Occipital lobe (tissue), 2 donors: Measurements from ENCODE around the gene ADH5. TPM values are rescaled to one million over a fixed set of nuclear protein-coding genes. Genes with fewer than 3 reads are reported as not detected.
"Not testable (repeated sequence)": the region's sequence is repeated elsewhere in the genome, so short reads cannot be mapped to it uniquely, and the experiment has no call there.

ENCODE experiments used
- DNase-seq: peaks from one replicate; lab custom pipeline; 2025; lab: John Stamatoyannopoulos, UW
- total RNA-seq: library from RNA; depleted of rRNA; stranded (reverse); fragments of >200 nt; gene quantifications from one replicate; pipeline ENCODE4 v1.2.3, GENCODE V29; 2014

Gene ADH5
- 137 TPM for total RNA-seq

- DNase-seq, result peak; percentile 70
Observed at GRCh38 chr4:99088481-99089365, at the start of gene ADH5. TSS of gene ADH5 (minus strand) at chr4:99088788. CDS start at chr4:99088700, 88 bp downstream.

GRCh38 chr4:99136329-99136728 is 47.7 kb upstream of the ADH5 start:
- DNase-seq, result no peak

DNA sequence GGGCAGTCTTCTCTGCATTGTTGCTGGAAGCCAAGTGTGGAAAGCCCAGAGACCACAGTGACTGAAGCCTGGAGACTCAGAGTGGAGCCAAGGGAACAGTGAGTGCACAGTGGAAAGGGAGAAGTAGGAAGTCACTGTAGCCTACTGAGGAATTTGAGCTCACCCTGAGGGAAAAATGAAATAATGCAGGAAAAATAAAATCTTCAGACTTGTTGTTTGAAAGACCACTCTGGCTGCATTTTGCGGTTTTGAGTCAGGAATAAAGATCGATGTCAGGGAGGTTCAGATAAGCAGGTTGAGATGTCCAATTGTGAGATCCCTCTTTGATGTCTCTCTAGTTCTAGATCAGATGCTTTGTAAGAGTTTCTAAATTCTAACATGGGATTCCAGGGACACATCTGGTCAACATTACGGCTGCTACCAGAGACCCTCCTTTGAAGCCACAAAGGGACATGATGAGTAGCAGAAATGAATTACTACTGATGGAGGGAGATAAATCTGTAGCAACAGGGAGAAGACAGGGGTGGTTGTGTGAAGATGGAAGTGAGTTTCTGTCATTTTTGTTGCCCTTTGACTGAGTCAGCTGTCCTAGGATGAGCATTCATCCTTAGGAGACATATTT is 47.1 kb upstream of the ADH5 start:
- DNase-seq, result no peak

DNA sequence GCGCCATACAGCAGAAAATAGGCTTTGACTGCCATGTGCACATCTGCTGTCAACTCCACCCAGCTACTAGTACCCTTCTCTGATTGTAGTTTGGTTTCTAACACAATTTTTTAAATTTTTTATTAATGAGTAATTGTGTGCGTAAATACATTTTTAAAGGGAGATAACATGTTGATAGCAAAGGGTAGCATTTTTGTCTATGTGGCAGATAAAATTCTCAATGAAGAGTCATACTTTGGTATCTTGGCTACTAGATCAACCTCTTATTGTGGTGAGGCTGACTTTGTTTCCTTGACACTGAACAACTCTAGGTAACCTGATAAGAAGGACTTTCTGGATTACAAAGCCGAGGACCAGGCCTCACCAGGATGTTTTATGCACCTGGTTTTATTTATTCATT is 46.0 kb upstream of the ADH5 start:
- no peak for DNase-seq

DNA sequence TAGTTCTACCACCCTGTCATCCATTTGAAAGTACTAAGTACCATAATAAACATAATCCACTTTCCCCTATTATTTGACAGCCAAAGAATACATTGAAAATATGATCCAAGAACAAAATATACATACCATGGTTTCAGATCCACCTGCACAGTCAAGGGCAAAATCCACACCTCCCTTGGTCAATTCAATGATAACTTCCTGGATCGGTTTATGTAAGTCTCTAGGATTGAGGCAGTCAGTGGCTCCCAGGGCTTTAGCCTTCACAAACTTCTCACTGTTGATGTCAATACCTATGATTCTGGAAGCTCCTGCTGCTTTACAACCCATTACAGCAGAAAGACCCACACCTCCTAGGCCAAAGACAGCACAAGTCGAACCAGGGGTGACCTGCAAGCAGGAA is 42.8 kb upstream of the ADH5 start:
- DNase-seq, result no peak

- no peak for DNase-seq
Observed at GRCh38 chr4:99126376-99126775, 37.8 kb upstream of the ADH5 start.

- DNase-seq, result no peak
Observed at GRCh38 chr4:99121008-99121407, 32.4 kb upstream of the ADH5 start.

DNA sequence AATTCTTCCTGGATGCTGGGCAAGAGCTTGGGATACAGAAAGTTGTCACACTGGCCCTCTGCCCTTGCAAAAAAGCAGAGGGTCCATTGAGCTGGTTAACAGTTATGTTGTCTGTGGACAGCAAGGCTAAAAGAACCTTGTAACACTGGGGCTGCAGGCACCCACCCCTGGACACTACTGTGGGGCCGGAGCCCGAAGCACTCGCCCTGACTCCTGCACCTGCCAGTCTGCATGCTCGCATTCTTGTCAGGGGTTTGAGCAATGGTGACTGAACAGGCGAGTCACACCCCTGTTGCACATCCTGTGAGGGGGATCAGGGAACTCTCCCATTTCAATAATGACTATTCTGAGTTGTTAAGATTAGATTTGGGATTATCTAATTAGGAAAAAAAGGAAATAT is 31.9 kb upstream of the ADH5 start:
- no peak for DNase-seq

DNA sequence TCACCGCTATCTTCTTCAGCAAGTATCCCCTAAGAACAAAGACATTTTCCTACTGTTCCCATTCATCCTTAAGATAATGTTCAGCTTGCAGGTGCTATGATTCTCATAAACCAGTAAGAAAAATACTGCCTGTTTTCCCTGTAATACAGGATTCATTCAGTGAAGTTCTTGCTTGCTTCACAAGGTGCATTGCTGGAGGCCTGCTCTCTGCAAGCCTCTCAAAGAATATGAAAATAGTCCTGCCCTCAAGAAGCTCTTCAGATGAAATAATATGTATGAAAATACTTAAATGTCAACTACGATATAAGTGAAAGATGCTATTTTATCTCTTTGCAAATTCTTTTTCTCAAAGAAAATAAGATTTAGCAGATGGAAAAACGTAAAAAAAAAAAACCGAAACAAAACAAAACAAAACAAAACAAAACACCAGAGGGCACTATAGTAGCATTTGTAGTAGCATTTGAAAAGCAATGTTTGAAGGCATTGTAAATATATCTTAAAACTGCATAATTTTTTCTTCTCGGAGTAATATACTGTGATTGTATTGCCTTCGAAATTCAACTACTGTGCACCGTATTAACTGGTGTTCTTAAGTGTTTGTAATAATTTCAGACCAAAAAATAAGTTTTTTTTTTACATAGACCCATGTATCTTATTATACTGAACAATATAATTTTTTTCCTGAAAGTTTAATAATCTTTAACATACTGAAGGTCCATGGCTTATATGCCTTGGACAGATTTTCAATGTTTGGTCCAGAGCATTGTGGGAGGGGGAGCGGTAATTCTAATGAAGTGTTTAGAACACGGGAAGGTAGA is 29.5 kb upstream of the ADH5 start:
- no peak for DNase-seq

DNA sequence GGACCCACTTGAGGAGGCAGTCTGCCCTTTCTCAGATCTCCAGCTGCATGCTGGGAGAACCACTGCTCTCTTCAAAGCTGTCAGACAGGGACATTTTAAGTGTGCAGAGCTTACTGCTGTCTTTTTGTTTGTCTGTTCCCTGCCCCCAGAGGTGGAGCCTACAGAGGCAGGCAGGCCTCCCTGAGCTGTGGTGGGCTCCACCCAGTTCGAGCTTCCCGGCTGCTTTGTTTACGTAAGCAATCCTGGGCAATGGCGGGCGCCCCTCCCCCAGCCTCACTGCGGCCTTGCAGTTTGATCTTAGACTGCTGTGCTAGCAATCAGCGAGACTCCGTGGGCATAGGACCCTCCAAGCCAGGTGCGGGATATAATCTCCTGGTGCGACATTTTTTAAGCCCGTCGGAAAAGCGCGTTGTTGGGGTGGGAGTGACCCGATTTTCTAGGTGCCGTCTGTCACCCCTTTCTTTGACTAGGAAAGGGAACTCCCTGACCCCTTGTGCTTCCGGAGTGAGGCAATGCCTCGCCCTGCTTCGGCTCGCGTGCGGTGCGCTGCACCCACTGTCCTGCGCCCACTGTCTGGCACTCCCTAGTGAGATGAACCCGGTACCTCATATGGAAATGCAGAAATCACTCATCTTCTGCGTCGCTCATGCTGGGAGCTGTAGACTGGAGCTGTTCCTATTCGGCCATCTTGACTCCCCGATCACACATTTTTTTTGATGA is 28.7 kb upstream of the ADH5 start:
- DNase-seq, result not testable (repeated sequence)

DNA sequence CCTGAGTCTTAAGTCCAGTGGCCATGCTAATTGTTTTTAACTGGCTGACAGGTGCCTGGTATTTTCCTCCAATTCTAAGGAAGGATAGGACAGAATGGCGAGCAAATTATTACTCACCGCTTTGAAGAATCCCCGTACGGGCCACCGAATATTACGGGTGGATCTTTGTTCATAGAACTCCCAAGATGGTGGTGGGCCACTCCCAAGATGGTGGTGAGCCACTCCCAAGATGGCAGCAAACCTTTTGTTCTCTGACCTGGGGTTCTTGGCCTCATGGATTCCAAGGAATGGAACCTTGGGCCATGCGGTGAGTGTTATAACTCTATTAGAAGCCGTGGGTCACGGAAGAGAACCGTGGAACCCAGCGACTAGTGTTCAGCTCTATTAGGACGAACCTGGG is 20.7 kb upstream of the ADH5 start:
- not testable (repeated sequence) for DNase-seq

- no peak for DNase-seq
Observed at GRCh38 chr4:99104153-99104552, 15.6 kb upstream of the ADH5 start.

- DNase-seq, result no peak
Observed at GRCh38 chr4:99103166-99103565, 14.6 kb upstream of the ADH5 start.

DNA sequence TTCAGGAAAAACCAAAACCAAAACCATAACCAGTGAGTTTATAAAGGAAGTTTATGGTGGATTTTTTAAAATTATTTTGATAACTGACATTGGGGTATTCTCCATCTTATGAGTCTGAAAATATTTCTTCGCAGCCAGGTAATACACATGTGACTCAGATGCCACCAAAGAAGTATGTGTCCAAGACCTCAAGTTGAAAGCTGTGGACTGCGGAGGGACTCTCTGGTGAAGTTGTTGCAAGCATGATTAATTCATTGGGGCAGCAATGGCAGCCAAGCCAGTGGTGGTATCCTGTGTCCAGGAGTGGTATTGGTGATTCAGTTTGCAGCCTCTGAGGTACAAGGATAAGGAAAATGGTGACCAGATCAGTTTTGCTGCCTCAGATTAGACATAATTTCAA is 14.0 kb upstream of the ADH5 start:
- no peak for DNase-seq

DNA sequence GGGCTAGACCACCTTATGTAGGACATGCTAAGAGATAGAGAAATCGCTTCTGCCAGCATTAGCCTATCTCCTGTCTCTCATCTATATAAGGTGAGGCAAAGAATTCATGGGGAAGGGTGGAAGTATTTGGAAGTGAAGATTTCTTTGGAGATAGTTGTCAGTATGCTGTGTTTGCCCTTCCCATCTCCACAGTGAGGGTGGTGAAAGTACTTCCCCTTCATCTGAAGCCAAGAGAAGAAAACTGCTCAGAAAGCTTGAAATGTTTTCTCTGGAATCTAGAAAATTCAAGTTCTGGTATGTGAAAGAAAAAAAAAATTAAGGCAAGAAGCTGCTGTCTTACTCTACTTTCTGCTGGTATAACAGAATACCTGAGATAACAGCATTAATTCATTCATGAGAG is 12.3 kb upstream of the ADH5 start:
- DNase-seq, result no peak

DNA sequence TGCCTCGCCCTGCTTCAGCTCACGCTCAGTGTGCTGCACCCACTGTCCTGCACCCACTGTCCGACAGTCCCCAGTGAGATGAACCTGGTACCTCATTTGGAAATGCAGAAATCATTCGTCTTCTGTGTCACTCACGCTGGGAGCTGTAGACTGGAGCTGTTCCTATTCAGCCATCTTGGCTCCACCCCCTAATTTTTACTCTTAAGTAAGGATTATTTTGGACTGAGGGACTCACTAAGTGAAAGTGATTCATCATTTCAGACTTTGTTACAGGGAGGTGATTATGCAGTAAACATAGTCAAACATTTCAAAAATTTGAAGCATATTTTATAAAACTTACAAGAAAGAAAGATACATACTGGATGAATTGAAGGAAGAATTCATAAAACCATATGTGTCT is 11.2 kb upstream of the ADH5 start:
- not testable (repeated sequence) for DNase-seq

DNA sequence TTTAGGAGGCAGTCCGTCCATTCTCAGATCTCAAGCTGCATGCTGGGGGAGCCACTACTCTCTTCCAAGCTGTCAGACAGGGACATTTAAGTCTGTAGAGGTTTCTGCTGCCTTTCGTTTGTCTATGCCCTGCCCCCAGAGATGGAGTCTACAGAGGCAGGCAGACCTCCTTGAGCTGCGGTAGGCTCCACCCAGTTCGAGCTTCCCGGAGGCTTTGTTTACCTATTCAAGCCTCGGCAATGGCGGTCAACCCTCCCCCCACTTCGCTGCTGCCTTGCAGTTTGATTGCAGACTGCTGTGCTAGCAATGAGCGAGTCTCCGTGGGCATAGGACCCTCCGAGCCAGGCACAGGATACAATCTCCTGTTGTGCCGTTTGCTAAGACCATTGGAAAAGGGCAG is 10.7 kb upstream of the ADH5 start:
- DNase-seq, result no peak

GRCh38 chr4:99091841-99092240 is 3.3 kb upstream of the ADH5 start:
- not testable (repeated sequence) for DNase-seq

DNA sequence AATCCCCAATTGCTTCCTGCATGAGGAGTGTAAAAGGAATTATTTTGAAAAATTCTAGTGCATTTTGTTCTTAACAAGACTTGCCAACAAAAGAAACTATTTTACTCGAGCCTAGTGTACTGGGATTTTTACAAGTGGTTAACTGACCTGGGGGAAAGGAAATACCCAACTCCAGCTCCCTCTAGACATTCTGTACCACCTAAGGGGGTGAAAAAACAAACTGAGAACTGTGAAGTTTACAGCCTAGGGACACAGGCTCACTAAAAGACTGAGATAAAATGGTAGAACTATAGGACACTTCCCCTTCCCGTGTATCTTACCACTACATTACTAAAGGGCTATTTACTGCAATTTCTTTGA is 2.6 kb upstream of the ADH5 start:
- no peak for DNase-seq

GRCh38 chr4:99090481-99091215 is 2.1 kb upstream of the ADH5 start:
- no peak for DNase-seq

DNA sequence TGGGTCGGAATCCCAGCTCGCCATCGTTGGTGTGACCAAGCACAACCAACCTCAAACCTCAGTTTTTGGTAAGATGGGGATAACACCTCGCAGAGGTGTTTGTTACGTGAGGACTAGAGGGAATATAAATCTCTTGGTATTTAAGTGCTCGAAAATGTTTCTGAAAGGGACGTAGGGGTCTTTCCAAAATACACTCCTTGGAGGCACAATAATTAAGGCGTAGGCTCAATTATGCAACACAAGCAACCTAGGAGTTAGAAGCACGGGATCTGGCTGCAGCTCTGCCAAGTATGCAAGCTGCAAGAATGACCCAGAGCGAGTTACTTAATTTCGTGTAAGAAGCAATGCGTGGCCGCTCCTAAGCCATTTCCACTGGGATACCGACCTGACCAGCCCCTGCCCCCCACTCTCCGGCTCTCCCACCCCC is 552 bp downstream of the ADH5 start:
- DNase-seq, result peak; percentile 37
